ENCODE measurements around the gene TRIM15. TPM values are rescaled to one million over a fixed set of nuclear protein-coding genes. Genes with fewer than 3 reads are reported as not detected.

Gene TRIM15
- total RNA-seq, 2 donors from 2014 or later = not detected

DNA sequence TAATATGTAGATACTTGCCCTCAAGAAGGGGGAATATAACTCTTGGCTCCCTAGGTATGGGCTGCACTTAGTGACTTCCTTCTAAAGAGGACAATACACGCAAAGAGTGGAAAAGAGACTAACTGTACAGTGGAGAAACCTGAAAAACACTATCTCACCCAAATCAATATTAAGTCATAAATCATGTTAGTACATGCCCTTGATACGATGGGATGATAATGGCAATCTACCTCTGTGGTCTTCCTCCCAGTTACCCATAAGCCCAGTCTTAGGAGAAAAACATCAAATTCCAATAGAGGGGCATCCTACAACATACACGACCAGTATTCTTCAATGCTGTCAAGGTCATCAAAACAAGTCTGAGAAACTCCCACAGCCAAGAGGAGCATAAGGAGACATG is 48.6 kb downstream of the TRIM15 start:
- no peaks in the 10 kb centered on the region for H3K36me3 ChIP-seq
- no peak for DNase-seq (ENCODE audit: low spot score)
- H3K9me3 ChIP-seq = no peaks in the 10 kb centered on the region
- TF ChIP-seq, protein P1, sequence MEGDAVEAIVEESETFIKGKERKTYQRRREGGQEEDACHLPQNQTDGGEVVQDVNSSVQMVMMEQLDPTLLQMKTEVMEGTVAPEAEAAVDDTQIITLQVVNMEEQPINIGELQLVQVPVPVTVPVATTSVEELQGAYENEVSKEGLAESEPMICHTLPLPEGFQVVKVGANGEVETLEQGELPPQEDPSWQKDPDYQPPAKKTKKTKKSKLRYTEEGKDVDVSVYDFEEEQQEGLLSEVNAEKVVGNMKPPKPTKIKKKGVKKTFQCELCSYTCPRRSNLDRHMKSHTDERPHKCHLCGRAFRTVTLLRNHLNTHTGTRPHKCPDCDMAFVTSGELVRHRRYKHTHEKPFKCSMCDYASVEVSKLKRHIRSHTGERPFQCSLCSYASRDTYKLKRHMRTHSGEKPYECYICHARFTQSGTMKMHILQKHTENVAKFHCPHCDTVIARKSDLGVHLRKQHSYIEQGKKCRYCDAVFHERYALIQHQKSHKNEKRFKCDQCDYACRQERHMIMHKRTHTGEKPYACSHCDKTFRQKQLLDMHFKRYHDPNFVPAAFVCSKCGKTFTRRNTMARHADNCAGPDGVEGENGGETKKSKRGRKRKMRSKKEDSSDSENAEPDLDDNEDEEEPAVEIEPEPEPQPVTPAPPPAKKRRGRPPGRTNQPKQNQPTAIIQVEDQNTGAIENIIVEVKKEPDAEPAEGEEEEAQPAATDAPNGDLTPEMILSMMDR (IDR thresholded peaks at IDR 0.05) = no peak
- H3K27me3 ChIP-seq = no peaks in the 10 kb centered on the region
- H3K4me3 ChIP-seq = peak overlapping the region; percentile 86 to 89
- H3K4me1 ChIP-seq = peaks cover 0 to 43% of the 10 kb centered on the region in 2 donors
- no peak overlapping the region for H3K27ac ChIP-seq

GRCh38 chr6:30212865-30213666 is 49.7 kb downstream of the TRIM15 start, which contains the start of gene TRIM26:
Gene TRIM26 (minus strand): TSS chr6:30213406. CDS start chr6:30199103, 14,303 bp downstream.
- H3K36me3 ChIP-seq = no peaks in the 10 kb centered on the region
- peak; percentile 98 for DNase-seq (ENCODE audit: low spot score)
- peak within 1 kb of the TSS; percentile 86 to 89 for H3K4me3 ChIP-seq
- no peaks in the 10 kb centered on the region for H3K9me3 ChIP-seq
- peak within 1 kb of the TSS; percentile 96 for H3K27ac ChIP-seq
- TF ChIP-seq, protein P1 (IDR thresholded peaks at IDR 0.05) = no peak
- peaks cover 0 to 31% of the 10 kb centered on the region in 2 donors for H3K4me1 ChIP-seq
- no peaks in the 10 kb centered on the region for H3K27me3 ChIP-seq

DNA sequence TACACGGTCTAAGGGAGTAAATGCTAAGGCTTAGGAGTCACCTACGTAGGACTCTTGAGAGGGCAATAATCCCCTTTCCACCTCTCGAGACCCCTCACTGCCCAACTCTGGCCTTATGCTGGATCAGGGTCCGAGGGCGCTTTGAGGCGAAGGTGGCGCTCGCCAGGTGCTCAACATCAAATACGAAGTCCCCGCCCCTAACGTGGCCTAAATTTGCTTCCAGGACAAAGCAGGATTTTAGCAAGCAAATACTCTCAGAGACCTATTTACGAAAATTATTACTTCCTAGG is 50.3 kb downstream of the TRIM15 start:
- H3K36me3 ChIP-seq = no peaks in the 10 kb centered on the region
- H3K4me3 ChIP-seq = peak overlapping the region; percentile 86 to 89
- no peaks in the 10 kb centered on the region for H3K9me3 ChIP-seq
- H3K4me1 ChIP-seq = peaks cover 0 to 29% of the 10 kb centered on the region in 2 donors
- TF ChIP-seq, protein P1 (IDR thresholded peaks at IDR 0.05) = no peak
- no peak for DNase-seq (ENCODE audit: low spot score)
- H3K27me3 ChIP-seq = no peaks in the 10 kb centered on the region
- H3K27ac ChIP-seq = peak overlapping the region; percentile 96

- Histone ChIP-seq H3K9me3 (no peaks in the 10 kb centered on the region), H3K27ac (peak overlapping the region; percentile 96), H3K36me3 (no peaks in the 10 kb centered on the region), H3K27me3 (no peaks in the 10 kb centered on the region), H3K4me1 (peaks cover 0 to 29% of the 10 kb centered on the region in 2 donors), H3K4me3 (peak overlapping the region; percentile 86 to 89)
- TF ChIP-seq, protein P1 (IDR thresholded peaks at IDR 0.05) = no peak
- DNase-seq (ENCODE audit: low spot score) = peak; percentile 87
Observed at GRCh38 chr6:30213957-30214656, 50.8 kb downstream of the TRIM15 start.

DNA sequence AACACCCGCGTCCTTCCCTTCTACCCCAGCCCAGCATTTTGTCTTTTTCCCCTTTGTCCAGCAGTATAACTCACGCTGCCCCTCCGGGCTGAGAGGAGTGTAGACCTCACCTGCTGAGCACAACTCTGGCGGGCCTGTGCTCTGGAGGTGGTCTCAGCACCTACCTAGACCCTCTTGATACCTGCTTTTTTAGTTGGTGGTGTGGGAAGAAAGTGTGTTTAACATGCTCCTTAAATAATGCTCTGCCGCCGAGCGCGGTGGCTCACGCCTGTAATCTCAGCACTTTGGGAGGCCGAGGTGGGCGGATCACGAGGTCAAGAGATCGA is 51.3 kb downstream of the TRIM15 start:
- TF ChIP-seq, protein P1 (IDR thresholded peaks at IDR 0.05) = no peak
- Histone ChIP-seq H3K9me3 (no peaks in the 10 kb centered on the region), H3K27ac (peak overlapping the region; percentile 96), H3K27me3 (no peaks in the 10 kb centered on the region), H3K4me1 (peaks cover 0 to 29% of the 10 kb centered on the region in 2 donors), H3K36me3 (no peaks in the 10 kb centered on the region), H3K4me3 (peak overlapping the region; percentile 86 to 89)
- no peak for DNase-seq (ENCODE audit: low spot score)
